GM18873 (cell line): Measurements from ENCODE around the gene SHROOM2.
"Not testable (repeated sequence)": the region's sequence is repeated elsewhere in the genome, so short reads cannot be mapped to it uniquely, and the experiment has no call there.

Experiments used
- ATAC-seq: cut with Tn5 transposase; IDR thresholded peaks from one replicate; pipeline ENCODE4 v1.9.1; 2021; ENCODE audit warnings: mild to moderate bottlenecking, moderate library complexity, moderate number of reproducible peaks; ENCODE audit not compliant: unreplicated experiment, low FRiP score

SHROOM2 gene

DNA sequence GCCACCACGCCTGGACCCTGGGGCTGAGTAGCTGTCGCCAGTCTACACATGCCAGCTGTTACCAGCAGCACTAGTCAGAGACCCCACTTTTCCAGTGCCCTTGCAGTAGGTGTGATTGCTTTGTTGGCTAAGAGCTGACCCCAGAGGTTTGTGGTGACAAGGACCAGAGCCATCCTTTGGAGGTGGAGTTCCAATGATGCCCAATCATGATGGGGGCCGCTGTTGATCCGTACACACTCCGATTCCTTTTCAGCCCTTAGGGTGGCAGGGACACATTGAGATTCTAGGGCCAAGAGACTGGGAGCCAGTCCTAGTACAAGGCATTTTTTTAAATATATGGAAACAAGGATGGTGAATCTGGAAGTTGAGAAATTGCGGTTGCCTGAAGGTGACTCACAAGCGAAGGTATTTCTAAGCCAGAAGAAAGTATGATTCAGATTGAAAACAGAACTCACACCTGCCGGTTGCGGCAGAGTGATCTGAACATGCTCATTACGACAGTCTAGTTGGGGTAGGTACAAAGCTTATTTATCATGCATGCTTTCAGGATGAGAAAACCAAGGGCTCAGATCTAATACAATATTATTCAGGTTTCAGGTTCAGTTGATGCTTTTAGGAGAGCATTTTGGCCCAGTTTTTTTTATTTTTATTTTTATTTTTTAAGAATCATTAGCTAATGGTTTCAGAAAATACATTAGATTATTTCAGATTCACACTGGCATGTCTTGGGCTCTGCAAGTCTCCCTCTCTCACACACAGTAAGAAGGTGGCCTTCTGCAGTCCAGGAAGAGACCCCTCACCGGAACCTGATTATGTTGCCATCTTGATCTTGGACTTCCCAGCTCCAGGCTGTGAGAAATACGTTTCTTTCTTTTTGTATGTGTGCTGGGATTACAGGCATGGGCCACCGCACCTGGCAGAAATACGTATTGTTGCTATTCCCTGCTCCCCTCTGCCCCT lies 43.4 kb downstream of the SHROOM2 start:
- ATAC-seq: peak; percentile 92

- ATAC-seq: no peak
Measured at GRCh38 chrX:9832811-9833210, 46.6 kb downstream of the SHROOM2 start.

DNA sequence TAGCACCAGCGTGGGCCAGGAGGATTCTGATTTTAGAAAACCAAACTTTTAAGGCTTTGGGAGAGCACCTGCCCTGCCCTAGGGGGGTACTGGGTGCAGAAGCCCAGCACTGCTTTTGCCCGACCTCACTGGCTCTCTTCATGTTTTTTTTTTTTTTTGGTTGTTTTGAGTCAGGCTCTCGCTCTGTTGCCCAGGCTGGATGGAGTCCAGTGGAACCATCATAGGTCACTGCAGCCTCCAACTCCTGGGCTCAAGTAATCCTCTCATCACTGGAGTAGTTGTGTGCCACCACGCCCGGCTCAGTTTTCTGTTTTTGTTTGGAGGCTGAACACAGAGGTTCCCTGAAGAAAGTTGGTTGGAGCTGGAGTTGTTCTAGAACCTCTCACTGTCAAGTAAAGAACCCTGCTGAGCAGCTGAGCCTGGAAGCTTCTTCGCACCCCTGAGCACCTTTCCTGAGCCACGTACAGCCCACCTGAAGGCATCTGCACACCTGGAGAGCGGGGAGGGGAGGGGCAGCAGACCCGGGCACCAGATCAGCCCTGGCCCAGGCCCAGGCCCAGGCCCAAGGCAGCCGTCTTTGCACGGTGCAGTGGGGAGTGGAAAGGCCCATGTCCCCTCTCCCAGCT lies 49.5 kb downstream of the SHROOM2 start:
- no peak for ATAC-seq

- ATAC-seq: no peak
Measured at GRCh38 chrX:9842541-9842940, 56.3 kb downstream of the SHROOM2 start.

DNA sequence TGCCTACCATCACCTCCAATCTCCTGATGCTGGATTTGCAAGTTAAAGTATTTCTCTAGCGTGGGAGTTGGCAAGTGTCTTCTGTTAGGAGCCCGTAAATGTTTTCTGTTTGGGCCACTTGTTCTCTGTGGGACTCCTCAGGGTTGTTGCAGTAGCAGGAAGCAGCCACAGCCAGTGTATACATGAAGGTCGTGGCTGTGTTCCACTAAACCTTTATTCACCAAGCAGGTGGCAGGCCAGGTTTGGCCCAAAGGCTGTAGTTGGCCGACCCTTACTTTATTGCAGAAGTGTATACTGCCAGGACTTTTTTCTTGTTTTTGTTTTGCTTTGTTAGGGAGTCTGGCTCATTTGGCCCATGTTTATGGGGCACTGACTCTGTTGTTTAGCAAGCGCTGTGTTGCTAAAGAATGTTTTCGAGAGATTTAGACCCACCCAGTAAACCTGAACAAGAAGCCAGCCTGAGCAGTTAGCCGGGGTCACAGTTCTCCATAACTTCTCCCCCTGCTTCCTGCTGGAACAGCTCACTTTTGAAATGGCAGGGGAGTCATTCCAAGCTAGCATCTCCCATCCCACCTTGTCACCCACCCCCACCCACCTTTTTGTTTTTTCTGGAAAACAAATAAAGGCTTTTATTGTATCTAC lies 58.8 kb downstream of the SHROOM2 start:
- ATAC-seq: no peak

GRCh38 chrX:9845578-9845952 lies 59.3 kb downstream of the SHROOM2 start:
- ATAC-seq: no peak

GRCh38 chrX:9846631-9847030 lies 60.4 kb downstream of the SHROOM2 start:
- no peak for ATAC-seq

DNA sequence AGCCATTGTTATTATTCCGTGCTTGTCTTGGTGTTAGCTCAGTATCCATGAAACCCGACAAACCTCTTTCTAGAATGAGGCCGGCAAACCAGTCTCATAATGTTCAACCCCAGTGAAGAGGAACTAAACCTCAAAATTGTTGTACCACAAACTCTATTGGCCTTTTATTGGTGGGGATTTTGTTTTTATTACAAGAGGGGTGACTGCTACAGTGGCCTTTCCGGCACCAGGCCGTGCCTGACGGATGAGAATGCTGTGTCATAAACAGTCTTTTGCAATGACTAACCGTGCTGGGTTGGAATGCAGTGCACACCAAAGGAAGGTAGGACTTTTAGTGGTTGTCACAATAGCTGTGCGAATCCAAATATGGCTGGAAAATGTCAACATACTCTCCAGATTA lies 60.8 kb downstream of the SHROOM2 start:
- ATAC-seq: no peak

GRCh38 chrX:9848718-9849479 lies 62.7 kb downstream of the SHROOM2 start:
- ATAC-seq: no peak

GRCh38 chrX:9851890-9852289 lies 65.7 kb downstream of the SHROOM2 start:
- no peak for ATAC-seq

DNA sequence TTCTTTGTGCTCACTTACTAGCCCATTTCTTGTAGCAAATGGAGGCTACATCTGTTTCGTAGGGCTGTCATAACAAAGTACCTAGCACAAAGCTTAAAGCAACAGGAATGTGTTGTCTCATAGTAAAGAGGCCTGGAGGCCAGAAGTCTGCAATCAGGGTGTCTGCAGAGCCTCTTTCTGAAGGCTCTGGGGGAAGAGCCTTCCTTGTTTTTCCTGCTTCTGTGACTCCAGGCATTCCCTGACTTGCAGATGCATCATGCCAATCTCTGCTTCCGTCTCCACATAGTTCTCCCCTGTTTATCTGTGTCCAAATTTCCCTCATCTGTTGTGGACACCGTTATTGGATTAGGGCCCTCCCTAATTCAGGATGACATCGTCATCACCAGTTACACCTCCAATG lies 67.1 kb downstream of the SHROOM2 start:
- ATAC-seq: no peak

- no peak for ATAC-seq
Measured at GRCh38 chrX:9855561-9856283, 69.5 kb downstream of the SHROOM2 start.

DNA sequence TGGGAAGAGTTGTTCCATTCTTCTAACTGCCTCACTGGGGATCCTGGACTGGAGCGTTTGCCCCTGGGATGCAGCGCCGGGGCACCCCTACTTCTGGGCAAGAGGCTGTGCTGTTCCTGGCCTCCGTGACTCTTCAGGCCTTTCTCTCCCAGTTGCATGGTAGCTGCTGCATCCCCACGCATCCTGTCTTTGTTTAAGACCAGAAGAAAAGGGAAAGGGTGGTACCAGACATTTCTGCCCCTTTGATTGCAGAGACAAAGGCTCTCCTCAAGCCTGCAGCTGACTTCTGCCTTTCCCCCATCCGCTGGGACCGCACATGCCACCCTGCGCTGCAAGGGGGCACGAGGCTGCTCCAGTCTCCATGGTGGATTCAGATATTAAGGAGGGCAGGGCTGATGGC lies 70.4 kb downstream of the SHROOM2 start:
- no peak for ATAC-seq

- ATAC-seq: no peak
Measured at GRCh38 chrX:9857575-9858474, 71.6 kb downstream of the SHROOM2 start.

- not testable (repeated sequence) for ATAC-seq
Measured at GRCh38 chrX:9858684-9859083, 72.5 kb downstream of the SHROOM2 start.

- ATAC-seq: no peak
Measured at GRCh38 chrX:9859711-9860555, 73.7 kb downstream of the SHROOM2 start.

- no peak for ATAC-seq
Measured at GRCh38 chrX:9860826-9861225, 74.6 kb downstream of the SHROOM2 start.

GRCh38 chrX:9861711-9862110 lies 75.5 kb downstream of the SHROOM2 start:
- no peak for ATAC-seq
